ENCODE measurements around the gene N4BP2L2.

The N4BP2L2 gene

Small RNAs within 50 kb of the gene (small RNA-seq; reads per million reads assigned to genes)
- 0 to 0.03 reads per million in 2 experiments for gene RF00190

All from SK-N-DZ (cell line).